ENCODE data around the gene SLC4A11.

GRCh38 chr20:3183896-3184612 is 54.9 kb downstream of the SLC4A11 start:
- TF ChIP-seq CTCF (conservative IDR thresholded peaks at IDR 0.05; ENCODE audit: low read depth in 2 of 2) (no peak), REST (IDR thresholded peaks at IDR 0.05; ENCODE audit: unreplicated experiment) (no peak), CREB1 (CRISPR knock-in tag; IDR thresholded peaks at IDR 0.05; ENCODE audit: low read depth) (no peak), EZH2 (IDR thresholded peaks at IDR 0.05; ENCODE audit: low read depth, unreplicated experiment) (no peak), ZNF114 (CRISPR knock-in tag; IDR thresholded peaks at IDR 0.05) (no peak), POLR2AphosphoS5 (IDR thresholded peaks at IDR 0.05; ENCODE audit: low read depth) (no peak), EZH2phosphoT487 (IDR thresholded peaks at IDR 0.05; ENCODE audit: unreplicated experiment) (no peak), ETS1 (IDR thresholded peaks at IDR 0.05) (no peak), ZNF331 (CRISPR knock-in tag; IDR thresholded peaks at IDR 0.05; ENCODE audit: low read depth) (no peak), JUNB (IDR thresholded peaks at IDR 0.05; ENCODE audit: unreplicated experiment) (no peak)

Measured in GM23338 (cell line).